ENCODE measurements around the gene KAT8. TPM values are rescaled to one million over a fixed set of nuclear protein-coding genes. Genes with fewer than 3 reads are reported as not detected.

KAT8 gene
- total RNA-seq, 4 donors from 2014 or later = 25.7 to 57.2 (median 30.4) TPM

DNA sequence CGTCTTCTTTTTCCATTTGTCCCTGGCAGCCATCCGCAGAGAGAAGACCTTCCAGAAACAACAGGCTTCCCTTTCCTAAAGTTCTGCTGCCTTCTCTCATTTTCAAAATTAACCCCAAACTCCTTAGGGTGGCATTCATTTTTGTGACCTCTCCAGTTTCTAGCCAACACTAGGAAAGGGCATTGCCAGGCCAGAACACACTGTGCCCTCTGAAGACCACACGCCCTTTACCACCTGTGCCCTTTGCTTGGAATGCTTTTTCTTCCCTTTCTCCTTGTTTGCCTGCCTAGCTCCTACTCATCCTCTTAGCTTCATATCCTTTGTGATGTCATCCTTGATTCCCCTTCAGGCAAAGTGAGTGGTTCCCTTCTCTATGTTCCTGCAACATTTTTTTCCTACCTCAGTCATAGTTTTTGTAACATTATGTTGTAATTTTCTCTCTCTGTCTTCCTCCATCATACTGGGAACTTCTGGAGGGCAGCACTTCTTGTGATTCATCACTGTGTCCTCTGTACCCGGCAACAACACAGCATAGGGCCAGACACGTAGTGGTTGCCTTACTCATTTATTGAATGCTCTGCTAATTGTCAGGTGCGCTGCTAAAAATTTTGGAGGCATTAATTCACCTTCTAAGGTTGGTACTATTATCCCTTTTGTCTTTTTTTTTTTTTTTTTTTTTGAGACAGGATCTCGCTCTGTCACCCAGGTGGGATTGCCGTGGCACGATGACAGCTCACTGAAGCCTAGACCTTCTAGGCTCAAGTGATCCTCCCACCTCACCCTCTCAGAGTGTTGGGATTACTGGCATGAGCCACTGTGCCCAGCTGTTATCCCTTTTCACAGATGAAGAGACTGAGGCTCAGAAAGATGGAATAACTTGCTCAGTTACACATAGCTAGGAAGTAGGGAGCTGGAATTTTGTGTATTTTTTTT, 1.0 kb downstream of the KAT8 start:
- WGBS, 2 donors = 36% methylated on average over 9 of the region's 9 CpGs

DNA sequence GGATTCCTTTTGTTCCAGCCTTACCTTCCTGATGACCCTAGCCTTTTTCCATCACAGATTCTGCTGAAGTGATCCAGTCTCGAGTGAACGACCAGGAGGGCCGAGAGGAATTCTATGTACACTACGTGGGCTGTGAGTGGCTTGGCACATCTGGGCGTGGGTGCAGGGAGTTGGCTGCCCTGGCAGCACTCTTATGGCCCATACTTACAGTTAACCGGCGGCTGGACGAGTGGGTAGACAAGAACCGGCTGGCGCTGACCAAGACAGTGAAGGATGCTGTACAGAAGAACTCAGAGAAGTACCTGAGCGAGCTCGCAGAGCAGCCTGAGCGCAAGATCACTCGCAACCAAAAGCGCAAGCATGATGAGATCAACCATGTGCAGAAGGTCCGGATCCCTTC, 2.7 kb downstream of the KAT8 start:
- WGBS, 2 donors = 90 to 93% methylated on average over 12 to 13 of the region's 16 CpGs
- Histone ChIP-seq H3K27ac (peak overlapping the region; percentile 52 to 99 (median 94)), H3K9me3 (no peaks in the 10 kb centered on the region), H3K36me3 (peaks cover 9 to 53% (median 25%) of the 10 kb centered on the region in 3 donors), H3K27me3 (no peaks in the 10 kb centered on the region), H3K4me1 (peaks cover 15 to 45% (median 18%) of the 10 kb centered on the region in 3 donors), H3K4me3 (no peak overlapping the region)
- no peak for DNase-seq
- TF ChIP-seq POLR2A (IDR thresholded peaks at IDR 0.05) = no peak
- TF ChIP-seq, protein P1, sequence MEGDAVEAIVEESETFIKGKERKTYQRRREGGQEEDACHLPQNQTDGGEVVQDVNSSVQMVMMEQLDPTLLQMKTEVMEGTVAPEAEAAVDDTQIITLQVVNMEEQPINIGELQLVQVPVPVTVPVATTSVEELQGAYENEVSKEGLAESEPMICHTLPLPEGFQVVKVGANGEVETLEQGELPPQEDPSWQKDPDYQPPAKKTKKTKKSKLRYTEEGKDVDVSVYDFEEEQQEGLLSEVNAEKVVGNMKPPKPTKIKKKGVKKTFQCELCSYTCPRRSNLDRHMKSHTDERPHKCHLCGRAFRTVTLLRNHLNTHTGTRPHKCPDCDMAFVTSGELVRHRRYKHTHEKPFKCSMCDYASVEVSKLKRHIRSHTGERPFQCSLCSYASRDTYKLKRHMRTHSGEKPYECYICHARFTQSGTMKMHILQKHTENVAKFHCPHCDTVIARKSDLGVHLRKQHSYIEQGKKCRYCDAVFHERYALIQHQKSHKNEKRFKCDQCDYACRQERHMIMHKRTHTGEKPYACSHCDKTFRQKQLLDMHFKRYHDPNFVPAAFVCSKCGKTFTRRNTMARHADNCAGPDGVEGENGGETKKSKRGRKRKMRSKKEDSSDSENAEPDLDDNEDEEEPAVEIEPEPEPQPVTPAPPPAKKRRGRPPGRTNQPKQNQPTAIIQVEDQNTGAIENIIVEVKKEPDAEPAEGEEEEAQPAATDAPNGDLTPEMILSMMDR (IDR thresholded peaks at IDR 0.05) = no peak
- intact Hi-C loops (cut with DNase I) = no loop called here

More for the DNA sequence above, 1.0 kb downstream of the KAT8 start:
- H3K27me3 ChIP-seq = no peaks in the 10 kb centered on the region
- no peak for DNase-seq
- H3K4me1 ChIP-seq = peaks cover 18 to 60% (median 20%) of the 10 kb centered on the region in 3 donors
- peaks cover 9 to 43% (median 25%) of the 10 kb centered on the region in 3 donors for H3K36me3 ChIP-seq
- H3K9me3 ChIP-seq = no peaks in the 10 kb centered on the region
- peak overlapping the region; percentile 47 to 88 (median 71) for H3K4me3 ChIP-seq
- peak overlapping the region; percentile 90 to 99 (median 98) for H3K27ac ChIP-seq
- TF ChIP-seq POLR2A (IDR thresholded peaks at IDR 0.05) = no peak
- TF ChIP-seq, protein P1 (IDR thresholded peaks at IDR 0.05) = no peak
- intact Hi-C loops (cut with DNase I) = no loop called here

DNA sequence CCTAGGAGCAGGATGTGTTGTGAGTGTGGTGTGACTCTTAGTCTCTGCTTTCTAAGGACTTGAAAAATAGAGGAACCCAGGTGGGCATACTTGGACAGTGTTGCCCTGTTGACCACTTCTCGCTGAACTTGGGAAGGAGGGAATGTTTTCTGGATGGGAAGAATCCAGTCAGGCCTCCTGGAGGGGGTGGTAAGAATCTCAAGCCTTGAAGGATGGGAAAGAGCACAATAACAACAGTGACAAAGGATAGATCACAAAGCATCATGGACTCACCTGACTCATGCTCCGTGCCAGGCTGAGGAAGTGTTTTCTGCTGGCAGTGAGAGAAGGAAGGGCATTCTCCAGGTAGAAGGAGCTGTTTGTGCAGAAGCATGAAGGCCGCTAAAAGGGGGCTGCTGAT, 8.4 kb downstream of the KAT8 start:
- DNase-seq = no peak
- Histone ChIP-seq H3K36me3 (peaks cover under 1 to 79% (median 25%) of the 10 kb centered on the region in 3 donors), H3K4me1 (peaks cover 25 to 37% (median 28%) of the 10 kb centered on the region in 3 donors), H3K4me3 (no peak overlapping the region), H3K27ac (no peak overlapping the region), H3K9me3 (no peaks in the 10 kb centered on the region), H3K27me3 (no peaks in the 10 kb centered on the region)
- WGBS, 2 donors = 81 to 95% methylated on average over 2 to 3 of the region's 3 CpGs
- no peak for TF ChIP-seq POLR2A (IDR thresholded peaks at IDR 0.05)
- TF ChIP-seq, protein P1 (IDR thresholded peaks at IDR 0.05) = no peak
- intact Hi-C loops (cut with DNase I) = no loop called here

DNA sequence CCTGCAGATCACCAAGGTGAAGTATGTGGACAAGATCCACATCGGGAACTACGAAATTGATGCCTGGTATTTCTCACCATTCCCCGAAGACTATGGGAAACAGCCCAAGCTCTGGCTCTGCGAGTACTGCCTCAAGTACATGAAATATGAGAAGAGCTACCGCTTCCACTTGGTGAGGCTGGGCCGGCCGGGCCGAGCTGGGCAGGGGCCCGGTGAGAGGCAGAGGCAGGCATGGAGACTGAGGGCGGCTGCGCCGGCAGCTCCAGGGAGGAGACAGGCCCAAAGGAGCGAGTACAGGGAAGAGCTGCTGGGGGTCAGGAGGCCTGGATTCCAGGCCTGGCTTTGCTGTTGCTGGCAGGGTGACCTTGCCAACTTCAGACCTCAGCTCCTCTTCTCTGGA, 9.7 kb downstream of the KAT8 start:
- DNase-seq = no peak
- intact Hi-C loops (cut with DNase I) = no loop called here
- Histone ChIP-seq H3K9me3 (no peaks in the 10 kb centered on the region), H3K36me3 (peaks cover 0 to 79% (median 19%) of the 10 kb centered on the region in 3 donors), H3K4me3 (no peak overlapping the region), H3K27me3 (no peaks in the 10 kb centered on the region), H3K4me1 (peaks cover 30 to 51% (median 41%) of the 10 kb centered on the region in 3 donors), H3K27ac (peak overlapping the region in 3 of 4 donors; percentile 83 to 94 (median 93))
- 86 to 93% methylated on average over 12 to 13 of the region's 13 CpGs for WGBS, 2 donors
- TF ChIP-seq, protein P1 (IDR thresholded peaks at IDR 0.05) = no peak
- no peak for TF ChIP-seq POLR2A (IDR thresholded peaks at IDR 0.05)
